Gastrocnemius medialis (tissue), 4 donors: ENCODE results near the gene PRR5L. TPM values are rescaled to one million over a fixed set of nuclear protein-coding genes. Genes with fewer than 3 reads are reported as not detected.

Experiments
- ATAC-seq, 2 donors: fragments of 150-250 bp; one replicate each; pipeline ENCODE4 v1.9.1; 2016
- DNase-seq, 2 donors: peaks; one replicate each; pipeline ENCODE4 v3.0.0-alpha.2; 2019
- H3K27ac ChIP-seq, 4 donors: fragments of 200-600 bp; sonication (generic); 1 replicate in 1 of 4; 2 replicates in 3 of 4; pipeline ENCODE4 v1.5.1; 2016 to 2018; ENCODE audit warnings: mild to moderate bottlenecking in 2 of 4, moderate library complexity in 1 of 4
- H3K27me3 ChIP-seq, 3 donors: fragments of 200-600 bp; sonication (generic) in 2 of 3; 1 replicate in 1 of 3; 2 replicates in 2 of 3; pipeline versions ENCODE4 v1.5.1 to v1.6.0; 2016 to 2019; ENCODE audit warnings: mild to moderate bottlenecking in 1 of 3, moderate library complexity in 1 of 3
- H3K36me3 ChIP-seq, 2 donors: fragments of 200-600 bp; sonication (generic) in 1 of 2; one replicate each; pipeline ENCODE4 v1.5.1; 2017 to 2018
- H3K4me1 ChIP-seq, 2 donors: fragments of 200-600 bp; sonication (generic) in 1 of 2; one replicate each; pipeline ENCODE4 v1.5.1; 2016 to 2017; ENCODE audit warnings: mild to moderate bottlenecking in 2 of 2
- H3K4me3 ChIP-seq, 4 donors: fragments of 200-600 bp; sonication (generic) in 3 of 4; 1 replicate in 1 of 4; 2 replicates in 3 of 4; pipeline ENCODE4 v1.5.1; 2016 to 2019; ENCODE audit warnings: mild to moderate bottlenecking in 2 of 4
- H3K9me3 ChIP-seq, 3 donors: fragments of 200-600 bp; sonication (generic) in 2 of 3; 1 replicate in 1 of 3; 2 replicates in 2 of 3; pipeline ENCODE4 v1.5.1; 2016 to 2019
- POLR2A ChIP-seq, 2 donors: fragments of 450-650 bp; IDR thresholded peaks; one replicate each; pipeline ENCODE4 v1.6.1; 2017; ENCODE audit warnings: antibody characterized with exemption in 2 of 2, mild to moderate bottlenecking in 2 of 2, moderate library complexity in 2 of 2
- in situ Hi-C, 4 donors: fragments of 200-750 bp; cut with MboI; loops; one replicate each; pipeline versions ENCODE4 v1.15.0 to v1.8.0; 2017; ENCODE audit warnings: low sequenced_read_pairs in 4 of 4
- intact Hi-C: fragments of 100-400 bp; cut with DNase I; formaldehyde crosslinking; loops from one replicate; pipeline ENCODE4 v1.15.1; 2023; ENCODE audit warnings: low total_unique reads
- total RNA-seq, 4 donors: library from RNA; depleted of rRNA; stranded (reverse); fragments of >200 nt; gene quantifications; one replicate each; pipeline versions ENCODE4 v1.1.0 to v1.2.3, GENCODE V29; 2016
- TF ChIP-seq, protein P1 (sequence below), 5 experiments: fragments of 450-650 bp in 3 of 5; fragments of 200-600 bp in 2 of 5; sonication (generic) in 2 of 5; IDR thresholded peaks in 4 of 5; conservative IDR thresholded peaks in 1 of 5; 1 replicate in 4 of 5; 2 replicates in 1 of 5; pipeline ENCODE4 v1.5.1; 2016 to 2019; ENCODE audit warnings: antibody characterized with exemption in 5 of 5, mild to moderate bottlenecking in 3 of 5, moderate library complexity in 3 of 5

The PRR5L gene
- total RNA-seq, 4 donors from 2014 or later: 0.46 to 3.2 (median 1.2) TPM

- H3K4me1 ChIP-seq: peaks cover 12 to 19% of the 10 kb centered on the region in 2 donors
- H3K36me3 ChIP-seq: no peaks in the 10 kb centered on the region
- intact Hi-C loops (no loop called here), in situ Hi-C loops (no loop called here)
- H3K4me3 ChIP-seq: no peak overlapping the region
- H3K27me3 ChIP-seq: no peaks in the 10 kb centered on the region
- DNase-seq (no peak), ATAC-seq (no peak)
- no peaks in the 10 kb centered on the region for H3K9me3 ChIP-seq
- TF ChIP-seq POLR2A (IDR thresholded peaks at IDR 0.05): no peak
- TF ChIP-seq, protein P1, sequence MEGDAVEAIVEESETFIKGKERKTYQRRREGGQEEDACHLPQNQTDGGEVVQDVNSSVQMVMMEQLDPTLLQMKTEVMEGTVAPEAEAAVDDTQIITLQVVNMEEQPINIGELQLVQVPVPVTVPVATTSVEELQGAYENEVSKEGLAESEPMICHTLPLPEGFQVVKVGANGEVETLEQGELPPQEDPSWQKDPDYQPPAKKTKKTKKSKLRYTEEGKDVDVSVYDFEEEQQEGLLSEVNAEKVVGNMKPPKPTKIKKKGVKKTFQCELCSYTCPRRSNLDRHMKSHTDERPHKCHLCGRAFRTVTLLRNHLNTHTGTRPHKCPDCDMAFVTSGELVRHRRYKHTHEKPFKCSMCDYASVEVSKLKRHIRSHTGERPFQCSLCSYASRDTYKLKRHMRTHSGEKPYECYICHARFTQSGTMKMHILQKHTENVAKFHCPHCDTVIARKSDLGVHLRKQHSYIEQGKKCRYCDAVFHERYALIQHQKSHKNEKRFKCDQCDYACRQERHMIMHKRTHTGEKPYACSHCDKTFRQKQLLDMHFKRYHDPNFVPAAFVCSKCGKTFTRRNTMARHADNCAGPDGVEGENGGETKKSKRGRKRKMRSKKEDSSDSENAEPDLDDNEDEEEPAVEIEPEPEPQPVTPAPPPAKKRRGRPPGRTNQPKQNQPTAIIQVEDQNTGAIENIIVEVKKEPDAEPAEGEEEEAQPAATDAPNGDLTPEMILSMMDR (IDR thresholded peaks at IDR 0.05 in 4 of 5, conservative IDR thresholded peaks at IDR 0.05 in 1 of 5): no peak
- H3K27ac ChIP-seq: no peak overlapping the region
These were observed 163.0 kb downstream of the PRR5L start for GRCh38 chr11:36459046-36459445.

GRCh38 chr11:36460220-36460619 is 164.1 kb downstream of the PRR5L start:
- no peak overlapping the region for H3K4me3 ChIP-seq
- peaks cover 12 to 16% of the 10 kb centered on the region in 2 donors for H3K4me1 ChIP-seq
- no peak for DNase-seq
- intact Hi-C loops (no loop called here), in situ Hi-C loops (no loop called here)
- no peak overlapping the region for H3K27ac ChIP-seq
- TF ChIP-seq POLR2A (IDR thresholded peaks at IDR 0.05): no peak
- TF ChIP-seq, protein P1 (IDR thresholded peaks at IDR 0.05 in 4 of 5, conservative IDR thresholded peaks at IDR 0.05 in 1 of 5): no peak
- no peaks in the 10 kb centered on the region for H3K36me3 ChIP-seq
- H3K27me3 ChIP-seq: no peaks in the 10 kb centered on the region
- ATAC-seq: no peak
- no peaks in the 10 kb centered on the region for H3K9me3 ChIP-seq

- in situ Hi-C loops: no loop called here
- TF ChIP-seq, protein P1 (IDR thresholded peaks at IDR 0.05 in 4 of 5, conservative IDR thresholded peaks at IDR 0.05 in 1 of 5): no peak
- TF ChIP-seq POLR2A (IDR thresholded peaks at IDR 0.05): no peak
- Histone ChIP-seq H3K27ac (no peak overlapping the region), H3K4me3 (no peak overlapping the region), H3K4me1 (no peaks in the 10 kb centered on the region), H3K27me3 (no peaks in the 10 kb centered on the region), H3K9me3 (no peaks in the 10 kb centered on the region), H3K36me3 (no peaks in the 10 kb centered on the region)
- ATAC-seq: no peak
- intact Hi-C loops: no loop called here
- DNase-seq: no peak
These were observed 166.2 kb downstream of the PRR5L start for GRCh38 chr11:36462321-36462720.

DNA sequence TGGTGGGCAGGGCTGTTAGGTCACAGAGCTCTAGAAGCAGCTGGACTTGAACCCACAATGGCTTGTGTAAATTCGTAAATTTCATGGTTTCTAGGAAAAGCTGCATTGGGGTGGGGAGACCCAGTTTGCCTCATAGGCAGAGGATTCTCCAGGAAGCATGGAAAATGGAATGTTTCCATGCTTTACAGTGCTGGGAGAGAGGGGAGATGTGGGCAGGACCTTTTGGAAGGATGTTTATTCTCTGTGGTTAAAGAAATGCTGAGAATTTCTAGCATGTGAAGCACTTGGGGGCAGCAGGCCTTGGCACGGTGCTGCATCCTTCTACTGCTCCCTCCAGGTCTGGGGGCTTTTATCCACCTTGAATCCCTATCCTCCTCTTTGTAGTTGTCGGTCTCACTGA is 167.7 kb downstream of the PRR5L start:
- H3K36me3 ChIP-seq: no peaks in the 10 kb centered on the region
- H3K4me1 ChIP-seq: no peaks in the 10 kb centered on the region
- H3K27ac ChIP-seq: no peak overlapping the region
- H3K4me3 ChIP-seq: no peak overlapping the region
- no peak for ATAC-seq
- intact Hi-C loops (no loop called here), in situ Hi-C loops (no loop called here)
- H3K9me3 ChIP-seq: no peaks in the 10 kb centered on the region
- TF ChIP-seq, protein P1 (IDR thresholded peaks at IDR 0.05 in 4 of 5, conservative IDR thresholded peaks at IDR 0.05 in 1 of 5): no peak
- no peak for TF ChIP-seq POLR2A (IDR thresholded peaks at IDR 0.05)
- DNase-seq: no peak
- H3K27me3 ChIP-seq: no peaks in the 10 kb centered on the region

GRCh38 chr11:36464720-36465119 is 168.6 kb downstream of the PRR5L start:
- Histone ChIP-seq H3K9me3 (no peaks in the 10 kb centered on the region), H3K27me3 (no peaks in the 10 kb centered on the region), H3K36me3 (no peaks in the 10 kb centered on the region), H3K4me3 (no peak overlapping the region), H3K4me1 (peaks cover 5 to 8% of the 10 kb centered on the region in 2 donors), H3K27ac (no peak overlapping the region)
- in situ Hi-C loops: no loop called here
- TF ChIP-seq POLR2A (IDR thresholded peaks at IDR 0.05): no peak
- TF ChIP-seq, protein P1 (IDR thresholded peaks at IDR 0.05 in 4 of 5, conservative IDR thresholded peaks at IDR 0.05 in 1 of 5): no peak
- ATAC-seq (no peak), DNase-seq (no peak)
- intact Hi-C loops: no loop called here
